ENCODE results near the gene LAMA2. TPM values are rescaled to one million over a fixed set of nuclear protein-coding genes. Genes with fewer than 3 reads are reported as not detected.

LAMA2 gene
- total RNA-seq, 1 experiment from 2014 or later, result 0.28 TPM

DNA sequence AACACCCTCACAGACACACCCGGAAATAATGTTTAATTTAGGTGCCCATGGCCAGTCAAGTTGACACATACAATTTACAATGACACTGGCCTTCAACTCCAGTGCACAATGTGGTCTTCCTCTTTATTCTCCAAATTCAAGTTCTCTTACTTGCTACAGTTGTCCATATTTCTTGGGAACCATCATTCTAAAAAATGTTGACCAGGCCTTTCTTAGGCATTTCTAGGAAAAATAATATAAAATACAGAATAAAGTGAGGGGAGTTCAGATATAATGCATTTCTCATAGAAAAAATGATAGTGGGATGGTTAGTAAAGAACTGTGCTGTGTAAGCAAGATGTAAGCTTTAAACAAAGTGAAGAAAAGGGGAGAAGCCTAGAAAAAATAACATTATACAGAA, 528.2 kb downstream of the LAMA2 start:
- no TSS peak for BruUV-seq (replicated peaks)
- no peak overlapping the region for H3K27ac ChIP-seq (ENCODE audit: low read length)
- no peak for TF ChIP-seq POLR2AphosphoS5 (IDR thresholded peaks at IDR 0.05; ENCODE audit: low read depth, low read length)
- no peak for TF ChIP-seq SIN3A (IDR thresholded peaks at IDR 0.05; ENCODE audit: borderline replicate concordance, insufficient read depth, low read depth, low read length)
- TF ChIP-seq, protein P1, sequence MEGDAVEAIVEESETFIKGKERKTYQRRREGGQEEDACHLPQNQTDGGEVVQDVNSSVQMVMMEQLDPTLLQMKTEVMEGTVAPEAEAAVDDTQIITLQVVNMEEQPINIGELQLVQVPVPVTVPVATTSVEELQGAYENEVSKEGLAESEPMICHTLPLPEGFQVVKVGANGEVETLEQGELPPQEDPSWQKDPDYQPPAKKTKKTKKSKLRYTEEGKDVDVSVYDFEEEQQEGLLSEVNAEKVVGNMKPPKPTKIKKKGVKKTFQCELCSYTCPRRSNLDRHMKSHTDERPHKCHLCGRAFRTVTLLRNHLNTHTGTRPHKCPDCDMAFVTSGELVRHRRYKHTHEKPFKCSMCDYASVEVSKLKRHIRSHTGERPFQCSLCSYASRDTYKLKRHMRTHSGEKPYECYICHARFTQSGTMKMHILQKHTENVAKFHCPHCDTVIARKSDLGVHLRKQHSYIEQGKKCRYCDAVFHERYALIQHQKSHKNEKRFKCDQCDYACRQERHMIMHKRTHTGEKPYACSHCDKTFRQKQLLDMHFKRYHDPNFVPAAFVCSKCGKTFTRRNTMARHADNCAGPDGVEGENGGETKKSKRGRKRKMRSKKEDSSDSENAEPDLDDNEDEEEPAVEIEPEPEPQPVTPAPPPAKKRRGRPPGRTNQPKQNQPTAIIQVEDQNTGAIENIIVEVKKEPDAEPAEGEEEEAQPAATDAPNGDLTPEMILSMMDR (IDR thresholded peaks at IDR 0.05), result no peak
- TF ChIP-seq, protein P2, sequence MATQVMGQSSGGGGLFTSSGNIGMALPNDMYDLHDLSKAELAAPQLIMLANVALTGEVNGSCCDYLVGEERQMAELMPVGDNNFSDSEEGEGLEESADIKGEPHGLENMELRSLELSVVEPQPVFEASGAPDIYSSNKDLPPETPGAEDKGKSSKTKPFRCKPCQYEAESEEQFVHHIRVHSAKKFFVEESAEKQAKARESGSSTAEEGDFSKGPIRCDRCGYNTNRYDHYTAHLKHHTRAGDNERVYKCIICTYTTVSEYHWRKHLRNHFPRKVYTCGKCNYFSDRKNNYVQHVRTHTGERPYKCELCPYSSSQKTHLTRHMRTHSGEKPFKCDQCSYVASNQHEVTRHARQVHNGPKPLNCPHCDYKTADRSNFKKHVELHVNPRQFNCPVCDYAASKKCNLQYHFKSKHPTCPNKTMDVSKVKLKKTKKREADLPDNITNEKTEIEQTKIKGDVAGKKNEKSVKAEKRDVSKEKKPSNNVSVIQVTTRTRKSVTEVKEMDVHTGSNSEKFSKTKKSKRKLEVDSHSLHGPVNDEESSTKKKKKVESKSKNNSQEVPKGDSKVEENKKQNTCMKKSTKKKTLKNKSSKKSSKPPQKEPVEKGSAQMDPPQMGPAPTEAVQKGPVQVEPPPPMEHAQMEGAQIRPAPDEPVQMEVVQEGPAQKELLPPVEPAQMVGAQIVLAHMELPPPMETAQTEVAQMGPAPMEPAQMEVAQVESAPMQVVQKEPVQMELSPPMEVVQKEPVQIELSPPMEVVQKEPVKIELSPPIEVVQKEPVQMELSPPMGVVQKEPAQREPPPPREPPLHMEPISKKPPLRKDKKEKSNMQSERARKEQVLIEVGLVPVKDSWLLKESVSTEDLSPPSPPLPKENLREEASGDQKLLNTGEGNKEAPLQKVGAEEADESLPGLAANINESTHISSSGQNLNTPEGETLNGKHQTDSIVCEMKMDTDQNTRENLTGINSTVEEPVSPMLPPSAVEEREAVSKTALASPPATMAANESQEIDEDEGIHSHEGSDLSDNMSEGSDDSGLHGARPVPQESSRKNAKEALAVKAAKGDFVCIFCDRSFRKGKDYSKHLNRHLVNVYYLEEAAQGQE (IDR thresholded peaks at IDR 0.05; ENCODE audit: insufficient read depth in 1 of 2, low read depth in 2 of 2, low read length in 1 of 2), result no peak
- CTCF ChIA-PET, result no interaction called here
- no peaks in the 10 kb centered on the region for H3K4me1 ChIP-seq (ENCODE audit: control insufficient read depth, insufficient read depth, low read length)
- intact Hi-C loops (cut with micrococcal nuclease; ENCODE audit: unreplicated experiment) (no loop called here), in situ Hi-C loops (cut with HindIII; ENCODE audit: low pct_unique_long_range_greater_than_20kb, low sequenced_read_pairs) (no loop called here)
- H3K36me3 ChIP-seq (ENCODE audit: control insufficient read depth, insufficient read depth, low read length), result no peaks in the 10 kb centered on the region
- no peaks in the 10 kb centered on the region for H3K9me3 ChIP-seq (ENCODE audit: control insufficient read depth, insufficient read depth, low read depth, low read length)
- no peak for DNase-seq (ENCODE audit: low read depth, low spot score)
- H3K27me3 ChIP-seq (ENCODE audit: control insufficient read depth, insufficient read depth, low read length), result no peaks in the 10 kb centered on the region
- POLR2A ChIA-PET, result no interaction called here
- ATAC-seq, result no peak
- no peak overlapping the region for H3K4me3 ChIP-seq (ENCODE audit: low read depth in 2 of 2, low read length in 2 of 2)

DNA sequence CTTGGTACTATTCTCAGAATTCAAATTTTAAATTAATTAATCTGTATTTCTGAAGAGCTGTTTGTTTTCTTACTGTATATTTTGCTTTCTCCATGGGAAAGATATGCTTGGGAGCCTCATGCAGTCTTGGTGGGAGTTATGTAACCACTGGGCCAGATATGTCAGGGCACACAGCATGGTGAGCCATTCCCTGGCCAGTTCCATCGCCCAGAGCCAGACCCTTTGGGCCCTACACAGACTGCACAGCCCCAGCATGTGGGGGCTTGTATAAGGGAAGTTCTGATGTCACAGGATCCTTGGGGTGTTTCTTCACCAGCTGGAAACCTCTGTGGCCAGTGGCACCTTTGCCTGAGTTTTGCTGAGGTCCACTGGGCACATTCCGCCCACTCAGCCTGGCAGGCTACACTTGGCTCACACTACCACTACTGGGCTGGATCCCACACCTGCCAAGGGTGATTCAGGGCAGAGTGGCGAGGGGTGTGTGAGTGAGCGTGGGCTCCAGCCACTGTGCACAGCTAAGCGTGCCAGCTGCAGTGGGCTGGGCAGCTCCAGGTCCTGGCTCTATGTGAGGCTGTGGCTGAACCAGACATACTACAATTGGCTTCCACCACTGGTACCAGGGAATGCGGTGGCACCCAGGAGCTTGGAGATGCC, 533.5 kb downstream of the LAMA2 start:
- in situ Hi-C loops (cut with HindIII; ENCODE audit: low pct_unique_long_range_greater_than_20kb, low sequenced_read_pairs) (no loop called here), intact Hi-C loops (cut with micrococcal nuclease; ENCODE audit: unreplicated experiment) (no loop called here)
- DNase-seq (ENCODE audit: low read depth, low spot score), result no peak
- CTCF ChIA-PET, result no interaction called here
- no peaks in the 10 kb centered on the region for H3K36me3 ChIP-seq (ENCODE audit: control insufficient read depth, insufficient read depth, low read length)
- no TSS peak for BruUV-seq (replicated peaks)
- H3K27me3 ChIP-seq (ENCODE audit: control insufficient read depth, insufficient read depth, low read length), result no peaks in the 10 kb centered on the region
- 0 out of 2 replicates have a peak, but pooled peaks have one; percentile 26 for ATAC-seq
- no peak overlapping the region for H3K27ac ChIP-seq (ENCODE audit: low read length)
- POLR2A ChIA-PET, result interaction anchor here (0.7 kb wide), 1 partner anchor 81 kb away, joined by 6 read pairs; no protein-coding TSS in a partner anchor
- no peaks in the 10 kb centered on the region for H3K9me3 ChIP-seq (ENCODE audit: control insufficient read depth, insufficient read depth, low read depth, low read length)
- H3K4me1 ChIP-seq (ENCODE audit: control insufficient read depth, insufficient read depth, low read length), result no peaks in the 10 kb centered on the region
- TF ChIP-seq, protein P2 (IDR thresholded peaks at IDR 0.05; ENCODE audit: insufficient read depth in 1 of 2, low read depth in 2 of 2, low read length in 1 of 2), result no peak
- no peak for TF ChIP-seq TCF7L2 (IDR thresholded peaks at IDR 0.05; ENCODE audit: low read depth, low read length)
- TF ChIP-seq POLR2AphosphoS5 (IDR thresholded peaks at IDR 0.05; ENCODE audit: low read depth, low read length), result no peak
- TF ChIP-seq, protein P1 (IDR thresholded peaks at IDR 0.05), result no peak
- no peak for TF ChIP-seq SIN3A (IDR thresholded peaks at IDR 0.05; ENCODE audit: borderline replicate concordance, insufficient read depth, low read depth, low read length)
- no peak overlapping the region for H3K4me3 ChIP-seq (ENCODE audit: low read depth in 2 of 2, low read length in 2 of 2)
